Lung (tissue), 12 donors: ENCODE data around the gene CPEB4. TPM values are rescaled to one million over a fixed set of nuclear protein-coding genes. Genes with fewer than 3 reads are reported as not detected.
A peak's percentile ranks its signal among the peaks of the same experiment; 100 is the strongest.

Source experiments
- ATAC-seq: fragments of 200-7000 bp; cut with Tn5 transposase; one replicate; pipeline ENCODE4 v1.9.1; 2020; ENCODE audit warnings: moderate number of reproducible peaks; ENCODE audit not compliant: insufficient read depth, low FRiP score
- DNase-seq, 3 donors: peaks; one replicate each; pipeline ENCODE4 v3.0.0-alpha.2; 2013 to 2017
- H3K27ac ChIP-seq, 2 donors: one replicate each; pipeline ENCODE4 v1.5.1; 2013; ENCODE audit warnings: mild to moderate bottlenecking in 2 of 2, moderate library complexity in 2 of 2, control low read depth in 1 of 2, inconsistent platforms in 1 of 2, low read depth in 1 of 2, low read length in 1 of 2
- H3K27me3 ChIP-seq, 3 donors: one replicate each; pipeline ENCODE4 v1.5.1; 2013; ENCODE audit warnings: low read length in 2 of 3; ENCODE audit not compliant: control insufficient read depth in 3 of 3, insufficient read depth in 3 of 3
- H3K36me3 ChIP-seq, 4 donors: one replicate each; pipeline ENCODE4 v1.5.1; 2013; ENCODE audit warnings: low read length in 4 of 4, mild to moderate bottlenecking in 1 of 4, moderate library complexity in 1 of 4; ENCODE audit not compliant: control insufficient read depth in 4 of 4, insufficient read depth in 4 of 4
- H3K4me1 ChIP-seq, 5 donors: one replicate each; pipeline ENCODE4 v1.5.1; 2013; ENCODE audit warnings: low read length in 5 of 5, mild to moderate bottlenecking in 2 of 5, moderate library complexity in 1 of 5; ENCODE audit not compliant: control insufficient read depth in 5 of 5, insufficient read depth in 5 of 5
- H3K4me3 ChIP-seq: one replicate; pipeline ENCODE4 v1.5.1; 2013; ENCODE audit warnings: mild to moderate bottlenecking, control low read depth, moderate library complexity
- H3K9ac ChIP-seq, 2 donors: one replicate each; pipeline ENCODE4 v1.5.1; 2013; ENCODE audit warnings: low read length in 2 of 2, control low read depth in 1 of 2; ENCODE audit not compliant: insufficient read depth in 1 of 2
- H3K9me3 ChIP-seq, 4 donors: one replicate each; pipeline ENCODE4 v1.5.1; 2013; ENCODE audit warnings: low read length in 3 of 4, mild to moderate bottlenecking in 1 of 4, moderate library complexity in 1 of 4; ENCODE audit not compliant: control insufficient read depth in 4 of 4, insufficient read depth in 3 of 4
- WGBS, 2 donors: extraction: QIAGEN DNeasy Blood & Tissue Kit; methylation state at CpG; one replicate each; pipeline ENCODE4 v1.1.7; 2013; 5-methylcytosine and 5-hydroxymethylcytosine counted together
- polyA plus RNA-seq, 2 donors: library from polyadenylated mRNA; stranded (reverse); fragments of 200-250 nt; gene quantifications; one replicate each; pipeline ENCODE4 v1.2.1, GENCODE V29; 2013
- total RNA-seq, 2 donors: library from RNA; depleted of rRNA in 1 of 2; stranded (reverse); fragments of >200 nt in 1 of 2; gene quantifications; one replicate each; pipeline ENCODE4 v1.2.1, GENCODE V29; 2014 to 2021
- TF ChIP-seq, protein P1 (sequence below): IDR thresholded peaks from 2 replicates; pipeline ENCODE4 v1.5.1; 2012; ENCODE audit warnings: mild to moderate bottlenecking; ENCODE audit errors: control extremely low read depth, extremely low read depth
- donor health status: control.
- donor health status: control.
- donor health status: Bipolar disorder and iron deficiency.
- donor health status: healthy.
- donor health status: DM: yes; HTN: yes; CAD: no.

Gene CPEB4
- total and polyA plus RNA-seq, 4 donors, result 9.1 to 62.2 (median 39.1) TPM

DNA sequence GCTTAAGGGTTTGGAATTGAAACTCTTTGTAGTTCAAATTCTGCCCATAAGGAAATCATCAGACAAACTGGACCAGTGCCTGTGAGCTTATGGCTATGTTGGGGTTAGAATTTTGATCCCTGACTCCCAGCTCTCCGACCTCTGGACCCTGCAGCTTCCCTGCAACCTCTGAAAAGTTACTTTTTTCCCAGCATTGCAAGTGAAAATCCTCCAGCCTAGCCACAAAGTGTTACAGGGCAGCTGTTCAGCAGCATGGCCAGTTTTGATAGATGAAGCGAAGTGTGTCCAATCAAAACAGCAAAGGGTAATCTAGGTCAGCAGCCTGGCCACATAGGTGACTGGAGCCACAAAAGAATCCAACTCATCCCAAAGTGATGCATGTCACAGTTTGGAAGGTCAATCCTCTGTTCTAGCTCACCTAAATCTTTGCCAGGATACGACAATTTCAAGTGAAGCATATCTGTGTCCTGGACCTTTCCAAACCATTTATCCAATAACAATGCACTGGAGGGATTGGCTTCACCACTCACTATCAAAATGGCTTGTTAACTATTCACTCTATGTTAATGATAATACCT lies 4.7 kb upstream of the CPEB4 start:
- ATAC-seq, result no peak
- 95 to 96% methylated on average over 3 of the region's 3 CpGs for WGBS, 2 donors
- Histone ChIP-seq H3K36me3 (no peaks in the 10 kb centered on the region), H3K9me3 (no peaks in the 10 kb centered on the region), H3K27me3 (no peaks in the 10 kb centered on the region), H3K27ac (no peak overlapping the region), H3K9ac (no peak overlapping the region), H3K4me3 (no peak overlapping the region), H3K4me1 (peaks cover 0 to 10% (median 0%) of the 10 kb centered on the region in 5 donors)
- TF ChIP-seq, protein P1, sequence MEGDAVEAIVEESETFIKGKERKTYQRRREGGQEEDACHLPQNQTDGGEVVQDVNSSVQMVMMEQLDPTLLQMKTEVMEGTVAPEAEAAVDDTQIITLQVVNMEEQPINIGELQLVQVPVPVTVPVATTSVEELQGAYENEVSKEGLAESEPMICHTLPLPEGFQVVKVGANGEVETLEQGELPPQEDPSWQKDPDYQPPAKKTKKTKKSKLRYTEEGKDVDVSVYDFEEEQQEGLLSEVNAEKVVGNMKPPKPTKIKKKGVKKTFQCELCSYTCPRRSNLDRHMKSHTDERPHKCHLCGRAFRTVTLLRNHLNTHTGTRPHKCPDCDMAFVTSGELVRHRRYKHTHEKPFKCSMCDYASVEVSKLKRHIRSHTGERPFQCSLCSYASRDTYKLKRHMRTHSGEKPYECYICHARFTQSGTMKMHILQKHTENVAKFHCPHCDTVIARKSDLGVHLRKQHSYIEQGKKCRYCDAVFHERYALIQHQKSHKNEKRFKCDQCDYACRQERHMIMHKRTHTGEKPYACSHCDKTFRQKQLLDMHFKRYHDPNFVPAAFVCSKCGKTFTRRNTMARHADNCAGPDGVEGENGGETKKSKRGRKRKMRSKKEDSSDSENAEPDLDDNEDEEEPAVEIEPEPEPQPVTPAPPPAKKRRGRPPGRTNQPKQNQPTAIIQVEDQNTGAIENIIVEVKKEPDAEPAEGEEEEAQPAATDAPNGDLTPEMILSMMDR, result no peak
- no peak for DNase-seq

DNA sequence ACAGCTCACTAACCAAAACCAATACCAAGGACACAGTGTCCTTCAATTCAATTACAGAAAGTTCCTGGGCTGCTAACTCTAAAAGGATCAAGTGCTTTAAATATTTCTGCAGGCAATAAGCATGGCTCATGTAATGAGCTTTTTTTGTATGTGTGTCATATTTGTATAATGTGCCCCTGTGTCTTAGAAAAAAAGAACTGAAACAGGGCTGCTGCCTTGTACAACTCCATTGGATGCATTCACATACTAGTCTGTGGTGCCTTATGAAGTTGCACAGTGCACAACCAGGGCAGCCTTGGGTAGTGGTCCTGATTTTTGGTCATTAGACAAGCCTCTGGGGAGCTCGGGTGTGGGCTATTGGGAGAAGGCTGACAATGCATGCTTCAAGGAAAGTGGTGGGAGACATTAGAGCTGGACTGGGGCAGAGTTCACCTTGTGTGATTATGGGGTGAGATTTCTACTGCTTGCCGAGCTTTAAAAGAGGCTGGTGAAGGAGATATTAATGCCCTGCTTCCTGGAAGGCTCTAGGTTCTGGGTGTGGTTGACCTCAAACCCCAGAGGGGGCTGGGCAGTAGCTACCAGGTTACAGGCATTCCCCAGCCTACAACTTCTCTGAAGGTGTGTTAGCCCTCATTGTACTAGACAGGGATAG lies 3.6 kb upstream of the CPEB4 start:
- DNase-seq (no peak), ATAC-seq (no peak)
- Histone ChIP-seq H3K9ac (no peak overlapping the region), H3K4me3 (no peak overlapping the region), H3K36me3 (no peaks in the 10 kb centered on the region), H3K27me3 (no peaks in the 10 kb centered on the region), H3K4me1 (peaks cover 0 to 6% (median 4%) of the 10 kb centered on the region in 5 donors), H3K27ac (peak overlapping the region in 1 of 2 donors; percentile 37), H3K9me3 (no peaks in the 10 kb centered on the region)
- WGBS, 2 donors, result 51 to 56% methylated on average over 2 of the region's 2 CpGs
- TF ChIP-seq, protein P1, result no peak

DNA sequence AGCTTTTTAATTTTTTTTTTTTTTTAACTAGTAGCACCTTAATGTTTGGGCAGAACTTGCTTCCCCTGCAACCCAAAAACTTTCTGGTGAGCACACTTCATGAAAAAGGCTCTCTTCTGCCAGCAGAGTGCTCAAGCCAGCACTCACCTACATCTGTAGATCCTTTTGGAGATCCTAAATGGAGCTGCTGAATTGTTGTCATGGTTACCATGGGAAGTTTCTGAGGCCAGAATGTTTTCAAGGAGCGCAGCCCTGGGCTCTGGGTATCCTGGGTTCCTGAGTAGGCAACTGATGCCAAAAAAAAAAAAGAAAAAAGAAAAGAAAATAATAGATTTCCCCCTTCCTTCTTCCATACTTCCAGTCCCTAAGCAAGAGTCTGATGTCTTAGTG lies 3.1 kb upstream of the CPEB4 start:
- peak overlapping the region in 1 of 2 donors; percentile 67 for H3K27ac ChIP-seq
- TF ChIP-seq, protein P1, result no peak
- DNase-seq (no peak), ATAC-seq (no peak)
- peaks cover 4 to 10% (median 5%) of the 10 kb centered on the region in 5 donors for H3K4me1 ChIP-seq
- no peak overlapping the region for H3K4me3 ChIP-seq
- H3K9me3 ChIP-seq, result no peaks in the 10 kb centered on the region
- H3K9ac ChIP-seq, result no peak overlapping the region
- H3K27me3 ChIP-seq, result no peaks in the 10 kb centered on the region
- WGBS, 2 donors, result 86 to 100% methylated on average over 1 of the region's 1 CpG
- no peaks in the 10 kb centered on the region for H3K36me3 ChIP-seq
